ENCODE data around the gene MOV10. TPM values are rescaled to one million over a fixed set of nuclear protein-coding genes. Genes with fewer than 3 reads are reported as not detected.

MOV10 gene
- total and polyA plus RNA-seq, 2 of the 8 experiments (the other 6 are each of a cell fraction or from before 2014, with no cell fraction given) = 57.3 to 109 TPM

DNA sequence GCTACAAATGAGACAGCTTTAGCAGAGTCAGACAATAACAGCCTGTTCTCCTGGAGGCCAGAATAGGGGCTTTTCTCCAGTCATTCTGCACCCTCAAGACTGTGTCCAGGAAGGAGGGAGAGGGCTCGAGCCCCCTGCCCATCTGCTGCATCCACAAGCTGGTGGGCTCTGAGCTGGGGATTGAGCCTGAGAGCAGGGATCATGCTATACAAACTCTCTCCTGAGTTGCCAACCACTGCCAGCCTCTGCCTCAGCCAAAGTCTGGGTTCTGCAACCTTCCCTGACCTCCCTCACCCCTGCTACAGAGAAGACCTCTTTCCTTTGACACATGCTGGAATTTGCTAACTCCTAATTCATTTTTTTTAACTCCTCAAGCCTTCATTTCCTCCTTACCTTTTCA, 55.5 kb downstream of the MOV10 start (continued):
- TF ChIP-seq KDM5A (IDR thresholded peaks at IDR 0.05; ENCODE audit: low read length) (no peak), ZNF274 (IDR thresholded peaks at IDR 0.05; ENCODE audit: borderline replicate concordance, extremely low read depth, low read length) (no peak)
